ENCODE data around the gene IL36B.

IL36B gene

GRCh38 chr2:113027691-113028090 is 25.0 kb downstream of the IL36B start:
- Mint-ChIP-seq H3K27ac (no peak overlapping the region), H3K27me3 (peaks cover 53 to 59% of the 10 kb centered on the region in 2 donors), H3K36me3 (ENCODE audit: insufficient read depth) (no peaks in the 10 kb centered on the region), H3K4me1 (ENCODE audit: low read depth in 2 of 2) (no peaks in the 10 kb centered on the region), H3K9me3 (no peaks in the 10 kb centered on the region), H3K4me3 (no peak overlapping the region)
- ATAC-seq (replicated peaks) (no peak), DNase-seq (no peak)

- no peak for ATAC-seq (replicated peaks)
- H3K27me3 Mint-ChIP-seq, result peaks cover 59 to 66% of the 10 kb centered on the region in 2 donors
These were observed 26.9 kb downstream of the IL36B start for GRCh38 chr2:113025737-113026136.

GRCh38 chr2:113024764-113025163 is 27.9 kb downstream of the IL36B start:
- H3K36me3 Mint-ChIP-seq (ENCODE audit: insufficient read depth), result no peaks in the 10 kb centered on the region
- H3K27ac Mint-ChIP-seq, result no peak overlapping the region
- DNase-seq (no peak), ATAC-seq (replicated peaks) (no peak)
- no peaks in the 10 kb centered on the region for H3K4me1 Mint-ChIP-seq (ENCODE audit: low read depth in 2 of 2)
- H3K27me3 Mint-ChIP-seq, result peaks cover 53 to 60% of the 10 kb centered on the region in 2 donors
- no peaks in the 10 kb centered on the region for H3K9me3 Mint-ChIP-seq
- H3K4me3 Mint-ChIP-seq, result no peak overlapping the region

More at GRCh38 chr2:113025737-113026136, 26.9 kb downstream of the IL36B start:
- Mint-ChIP-seq H3K4me3 (no peak overlapping the region), H3K4me1 (ENCODE audit: low read depth in 2 of 2) (no peaks in the 10 kb centered on the region), H3K36me3 (ENCODE audit: insufficient read depth) (no peaks in the 10 kb centered on the region), H3K9me3 (no peaks in the 10 kb centered on the region), H3K27ac (no peak overlapping the region)
- DNase-seq, result no peak

GRCh38 chr2:113021312-113021711 is 31.4 kb downstream of the IL36B start:
- Mint-ChIP-seq H3K9me3 (peaks cover 6 to 7% of the 10 kb centered on the region in 2 donors), H3K4me1 (ENCODE audit: low read depth in 2 of 2) (no peaks in the 10 kb centered on the region), H3K27ac (no peak overlapping the region), H3K4me3 (no peak overlapping the region), H3K36me3 (ENCODE audit: insufficient read depth) (no peaks in the 10 kb centered on the region), H3K27me3 (peaks cover 61 to 72% of the 10 kb centered on the region in 2 donors)
- no peak for DNase-seq
- no peak for ATAC-seq (replicated peaks)

- no peak for DNase-seq
- Mint-ChIP-seq H3K27me3 (peaks cover 50% of the 10 kb centered on the region in 2 donors), H3K4me1 (ENCODE audit: low read depth in 2 of 2) (no peaks in the 10 kb centered on the region), H3K27ac (no peak overlapping the region), H3K4me3 (no peak overlapping the region), H3K9me3 (peaks cover 6 to 7% of the 10 kb centered on the region in 2 donors), H3K36me3 (ENCODE audit: insufficient read depth) (no peaks in the 10 kb centered on the region)
- ATAC-seq (replicated peaks), result no peak
These were observed 34.2 kb downstream of the IL36B start for GRCh38 chr2:113018509-113018908.

GRCh38 chr2:113015655-113016054 is 37.0 kb downstream of the IL36B start:
- Mint-ChIP-seq H3K4me1 (ENCODE audit: low read depth in 2 of 2) (no peaks in the 10 kb centered on the region), H3K9me3 (peaks cover 6 to 7% of the 10 kb centered on the region in 2 donors), H3K27me3 (peaks cover 50 to 51% of the 10 kb centered on the region in 2 donors), H3K4me3 (no peak overlapping the region), H3K36me3 (ENCODE audit: insufficient read depth) (no peaks in the 10 kb centered on the region), H3K27ac (no peak overlapping the region)
- no peak for DNase-seq
- ATAC-seq (replicated peaks), result no peak

GRCh38 chr2:113015042-113015441 is 37.6 kb downstream of the IL36B start:
- ATAC-seq (replicated peaks) (no peak), DNase-seq (no peak)
- peaks cover 48 to 52% of the 10 kb centered on the region in 2 donors for H3K27me3 Mint-ChIP-seq
- no peaks in the 10 kb centered on the region for H3K36me3 Mint-ChIP-seq (ENCODE audit: insufficient read depth)
- no peaks in the 10 kb centered on the region for H3K4me1 Mint-ChIP-seq (ENCODE audit: low read depth in 2 of 2)
- H3K4me3 Mint-ChIP-seq, result no peak overlapping the region
- peaks cover 6 to 7% of the 10 kb centered on the region in 2 donors for H3K9me3 Mint-ChIP-seq
- H3K27ac Mint-ChIP-seq, result no peak overlapping the region

GRCh38 chr2:113014067-113014466 is 38.6 kb downstream of the IL36B start:
- DNase-seq, result no peak
- Mint-ChIP-seq H3K27me3 (peaks cover 38 to 42% of the 10 kb centered on the region in 2 donors), H3K27ac (no peak overlapping the region), H3K9me3 (peaks cover 6 to 7% of the 10 kb centered on the region in 2 donors), H3K4me1 (ENCODE audit: low read depth in 2 of 2) (no peaks in the 10 kb centered on the region), H3K4me3 (no peak overlapping the region), H3K36me3 (ENCODE audit: insufficient read depth) (no peaks in the 10 kb centered on the region)
- no peak for ATAC-seq (replicated peaks)

GRCh38 chr2:113013336-113013661 is 39.4 kb downstream of the IL36B start:
- no peaks in the 10 kb centered on the region for H3K4me1 Mint-ChIP-seq (ENCODE audit: low read depth in 2 of 2)
- no peaks in the 10 kb centered on the region for H3K36me3 Mint-ChIP-seq (ENCODE audit: insufficient read depth)
- ATAC-seq (replicated peaks), result no peak
- H3K9me3 Mint-ChIP-seq, result peaks cover under 1 to 2% of the 10 kb centered on the region in 2 donors
- peaks cover 30 to 34% of the 10 kb centered on the region in 2 donors for H3K27me3 Mint-ChIP-seq
- H3K27ac Mint-ChIP-seq, result no peak overlapping the region
- no peak overlapping the region for H3K4me3 Mint-ChIP-seq
- no peak for DNase-seq

GRCh38 chr2:113012436-113013335 is 40.0 kb downstream of the IL36B start:
- Mint-ChIP-seq H3K9me3 (no peaks in the 10 kb centered on the region), H3K36me3 (ENCODE audit: insufficient read depth) (no peaks in the 10 kb centered on the region), H3K4me3 (no peak overlapping the region), H3K4me1 (ENCODE audit: low read depth in 2 of 2) (no peaks in the 10 kb centered on the region), H3K27ac (no peak overlapping the region), H3K27me3 (peaks cover 24 to 28% of the 10 kb centered on the region in 2 donors)
- DNase-seq, result no peak
- no peak for ATAC-seq (replicated peaks)

- no peak for ATAC-seq (replicated peaks)
- H3K36me3 Mint-ChIP-seq (ENCODE audit: insufficient read depth), result no peaks in the 10 kb centered on the region
These were observed 41.6 kb downstream of the IL36B start for GRCh38 chr2:113011108-113011507.

GRCh38 chr2:113010088-113010487 is 42.6 kb downstream of the IL36B start:
- H3K9me3 Mint-ChIP-seq, result no peaks in the 10 kb centered on the region
- no peak overlapping the region for H3K27ac Mint-ChIP-seq
- H3K4me1 Mint-ChIP-seq (ENCODE audit: low read depth in 2 of 2), result no peaks in the 10 kb centered on the region
- H3K4me3 Mint-ChIP-seq, result no peak overlapping the region
- ATAC-seq (replicated peaks), result no peak
- no peak for DNase-seq
- H3K27me3 Mint-ChIP-seq, result peaks cover 20 to 23% of the 10 kb centered on the region in 2 donors
- H3K36me3 Mint-ChIP-seq (ENCODE audit: insufficient read depth), result no peaks in the 10 kb centered on the region

More at GRCh38 chr2:113011108-113011507, 41.6 kb downstream of the IL36B start:
- H3K27me3 Mint-ChIP-seq, result peaks cover 14 to 21% of the 10 kb centered on the region in 2 donors
- DNase-seq, result no peak
- no peaks in the 10 kb centered on the region for H3K9me3 Mint-ChIP-seq
- no peak overlapping the region for H3K27ac Mint-ChIP-seq
- no peaks in the 10 kb centered on the region for H3K4me1 Mint-ChIP-seq (ENCODE audit: low read depth in 2 of 2)
- no peak overlapping the region for H3K4me3 Mint-ChIP-seq

GRCh38 chr2:113009622-113010021 is 43.0 kb downstream of the IL36B start:
- H3K27me3 Mint-ChIP-seq, result peaks cover 16 to 28% of the 10 kb centered on the region in 2 donors
- ATAC-seq (replicated peaks) (no peak), DNase-seq (no peak)
- no peak overlapping the region for H3K27ac Mint-ChIP-seq
- H3K4me3 Mint-ChIP-seq, result no peak overlapping the region
- no peaks in the 10 kb centered on the region for H3K36me3 Mint-ChIP-seq (ENCODE audit: insufficient read depth)
- no peaks in the 10 kb centered on the region for H3K9me3 Mint-ChIP-seq
- no peaks in the 10 kb centered on the region for H3K4me1 Mint-ChIP-seq (ENCODE audit: low read depth in 2 of 2)

GRCh38 chr2:113007250-113007649 is 45.4 kb downstream of the IL36B start:
- no peak overlapping the region for H3K27ac Mint-ChIP-seq
- no peak overlapping the region for H3K4me3 Mint-ChIP-seq
- peaks cover 8 to 37% of the 10 kb centered on the region in 2 donors for H3K27me3 Mint-ChIP-seq
- H3K36me3 Mint-ChIP-seq (ENCODE audit: insufficient read depth), result no peaks in the 10 kb centered on the region
- DNase-seq (no peak), ATAC-seq (replicated peaks) (no peak)
- no peaks in the 10 kb centered on the region for H3K9me3 Mint-ChIP-seq
- H3K4me1 Mint-ChIP-seq (ENCODE audit: low read depth in 2 of 2), result no peaks in the 10 kb centered on the region
